BLaER1 (cell line): ENCODE data around the gene FALEC.

Source experiments
- H3K27ac ChIP-seq: shearing (Covaris generic); formaldehyde crosslinking; 2 replicates; pipeline ENCODE4 v1.8.1; 2022
- H3K27me3 ChIP-seq: shearing (Covaris generic); formaldehyde crosslinking; 2 replicates; pipeline ENCODE4 v1.8.1; 2022
- H3K36me3 ChIP-seq: shearing (Covaris generic); formaldehyde crosslinking; 2 replicates; pipeline ENCODE4 v1.8.1; 2022
- H3K4me1 ChIP-seq: shearing (Covaris generic); formaldehyde crosslinking; 2 replicates; pipeline ENCODE4 v1.8.1; 2022
- H3K4me2 ChIP-seq: shearing (Covaris generic); formaldehyde crosslinking; 2 replicates; pipeline ENCODE4 v1.8.1; 2022
- H3K4me3 ChIP-seq: shearing (Covaris generic); formaldehyde crosslinking; 2 replicates; pipeline ENCODE4 v1.8.1; 2022
- H3K9ac ChIP-seq: shearing (Covaris generic); formaldehyde crosslinking; 2 replicates; pipeline ENCODE4 v1.8.1; 2022
- H3K9me3 ChIP-seq: shearing (Covaris generic); formaldehyde crosslinking; 2 replicates; pipeline ENCODE4 v1.8.1; 2022
- H4K20me1 ChIP-seq: shearing (Covaris generic); formaldehyde crosslinking; 2 replicates; pipeline ENCODE4 v1.8.1; 2022
- Cebpa-rat ChIP-seq: shearing (Covaris generic); IDR thresholded peaks from 2 replicates; pipeline ENCODE4 v1.8.1; 2022

Gene FALEC

GRCh38 chr1:150508982-150509381, 6.6 kb upstream of the FALEC start:
- no peak for TF ChIP-seq Cebpa-rat
- peak overlapping the region; percentile 57 for H3K4me3 ChIP-seq
- H3K9me3 ChIP-seq, result no peaks in the 10 kb centered on the region
- no peaks in the 10 kb centered on the region for H4K20me1 ChIP-seq
- peaks cover 55% of the 10 kb centered on the region for H3K36me3 ChIP-seq
- H3K9ac ChIP-seq, result peak overlapping the region; percentile 77
- H3K27ac ChIP-seq, result peak overlapping the region; percentile 80
- H3K27me3 ChIP-seq, result no peaks in the 10 kb centered on the region
- peaks cover 69% of the 10 kb centered on the region for H3K4me1 ChIP-seq
- H3K4me2 ChIP-seq, result peak overlapping the region; percentile 83

GRCh38 chr1:150511551-150511950, 4.0 kb upstream of the FALEC start:
- no peaks in the 10 kb centered on the region for H3K27me3 ChIP-seq
- no peaks in the 10 kb centered on the region for H4K20me1 ChIP-seq
- peaks cover 88% of the 10 kb centered on the region for H3K4me1 ChIP-seq
- no peaks in the 10 kb centered on the region for H3K9me3 ChIP-seq
- no peak for TF ChIP-seq Cebpa-rat
- peak overlapping the region; percentile 83 for H3K4me2 ChIP-seq
- peaks cover 30% of the 10 kb centered on the region for H3K36me3 ChIP-seq
- 0 out of 2 replicates have a peak overlapping the region, but pooled peaks have one; percentile 57 for H3K9ac ChIP-seq
- peak overlapping the region; percentile 80 for H3K27ac ChIP-seq
- H3K4me3 ChIP-seq, result no peak overlapping the region; the same call in 1 of the 2 replicates

- TF ChIP-seq Cebpa-rat, result no peak
- Histone ChIP-seq H3K27ac (peak overlapping the region; percentile 80; the same call in 1 of the 2 replicates), H3K4me2 (peak overlapping the region; percentile 83), H3K36me3 (peaks cover 24% of the 10 kb centered on the region), H3K9ac (no peak overlapping the region), H3K4me3 (no peak overlapping the region), H3K27me3 (no peaks in the 10 kb centered on the region), H3K4me1 (peaks cover 94% of the 10 kb centered on the region), H4K20me1 (no peaks in the 10 kb centered on the region), H3K9me3 (no peaks in the 10 kb centered on the region)
Observed at GRCh38 chr1:150511985-150512660, 3.4 kb upstream of the FALEC start.

- TF ChIP-seq Cebpa-rat, result no peak
- H3K4me3 ChIP-seq, result no peak overlapping the region
- H3K4me1 ChIP-seq, result peaks cover 94% of the 10 kb centered on the region
- no peaks in the 10 kb centered on the region for H3K27me3 ChIP-seq
- H3K9me3 ChIP-seq, result no peaks in the 10 kb centered on the region
- no peaks in the 10 kb centered on the region for H4K20me1 ChIP-seq
- H3K27ac ChIP-seq, result peak overlapping the region; percentile 75
- peak overlapping the region; percentile 27; the same call in 1 of the 2 replicates for H3K9ac ChIP-seq
- peaks cover 20% of the 10 kb centered on the region for H3K36me3 ChIP-seq
- peak overlapping the region; percentile 83 for H3K4me2 ChIP-seq
Observed at GRCh38 chr1:150512846-150513245, 2.7 kb upstream of the FALEC start.

GRCh38 chr1:150513351-150513791, 2.2 kb upstream of the FALEC start:
- H4K20me1 ChIP-seq, result no peaks in the 10 kb centered on the region

GRCh38 chr1:150514260-150514659, 1.3 kb upstream of the FALEC start:
- Histone ChIP-seq H3K9me3 (no peaks in the 10 kb centered on the region), H4K20me1 (no peaks in the 10 kb centered on the region), H3K27me3 (no peaks in the 10 kb centered on the region), H3K27ac (peak overlapping the region; percentile 75; the same call in 1 of the 2 replicates), H3K4me2 (peak overlapping the region; percentile 83), H3K4me3 (no peak overlapping the region), H3K4me1 (peaks cover 80% of the 10 kb centered on the region), H3K9ac (peak overlapping the region; percentile 62; the same call in 1 of the 2 replicates), H3K36me3 (peaks cover 20% of the 10 kb centered on the region)
- TF ChIP-seq Cebpa-rat, result no peak

More at GRCh38 chr1:150513351-150513791, 2.2 kb upstream of the FALEC start:
- H3K4me1 ChIP-seq, result peaks cover 89% of the 10 kb centered on the region
- no peak overlapping the region for H3K4me3 ChIP-seq
- no peaks in the 10 kb centered on the region for H3K9me3 ChIP-seq
- H3K36me3 ChIP-seq, result peaks cover 20% of the 10 kb centered on the region
- H3K27ac ChIP-seq, result peak overlapping the region; percentile 75; the same call in 1 of the 2 replicates
- TF ChIP-seq Cebpa-rat, result no peak
- peak overlapping the region; percentile 83 for H3K4me2 ChIP-seq
- H3K27me3 ChIP-seq, result no peaks in the 10 kb centered on the region
- peak overlapping the region; percentile 27; the same call in 1 of the 2 replicates for H3K9ac ChIP-seq

GRCh38 chr1:150514913-150515327, 632 bp upstream of the FALEC start:
- Histone ChIP-seq H3K4me1 (peaks cover 73% of the 10 kb centered on the region), H3K9ac (peak overlapping the region; percentile 62), H3K27ac (peak overlapping the region; percentile 75), H3K36me3 (peaks cover 20% of the 10 kb centered on the region), H4K20me1 (no peaks in the 10 kb centered on the region), H3K27me3 (no peaks in the 10 kb centered on the region), H3K4me3 (peak overlapping the region; percentile 71), H3K4me2 (peak overlapping the region; percentile 83), H3K9me3 (no peaks in the 10 kb centered on the region)
- no peak for TF ChIP-seq Cebpa-rat

- Histone ChIP-seq H3K9ac (peak overlapping the region; percentile 62), H3K36me3 (peaks cover 20% of the 10 kb centered on the region), H3K4me3 (peak overlapping the region; percentile 71), H3K27ac (peak overlapping the region; percentile 75), H3K9me3 (no peaks in the 10 kb centered on the region), H3K27me3 (no peaks in the 10 kb centered on the region), H4K20me1 (no peaks in the 10 kb centered on the region), H3K4me1 (peaks cover 61% of the 10 kb centered on the region), H3K4me2 (peak overlapping the region; percentile 83)
- no peak for TF ChIP-seq Cebpa-rat
Observed at GRCh38 chr1:150516050-150516591, 569 bp downstream of the FALEC start.

- H3K4me2 ChIP-seq, result peak overlapping the region; percentile 83
- H3K9me3 ChIP-seq, result no peaks in the 10 kb centered on the region
- H3K4me3 ChIP-seq, result peak overlapping the region; percentile 71
- H3K4me1 ChIP-seq, result peaks cover 56% of the 10 kb centered on the region
- no peaks in the 10 kb centered on the region for H4K20me1 ChIP-seq
- peaks cover 16% of the 10 kb centered on the region for H3K36me3 ChIP-seq
- H3K27ac ChIP-seq, result 0 out of 2 replicates have a peak overlapping the region, but pooled peaks have one; percentile 75
- H3K27me3 ChIP-seq, result no peaks in the 10 kb centered on the region
- no peak for TF ChIP-seq Cebpa-rat
- H3K9ac ChIP-seq, result peak overlapping the region; percentile 62
Observed at GRCh38 chr1:150516616-150517015, 1.1 kb downstream of the FALEC start.
